GM18951 (cell line): ENCODE measurements around the gene ABI3BP.

Source experiments
- POLR2A ChIP-seq: IDR thresholded peaks from 4 replicates; pipeline ENCODE4 v1.6.1; 2011; ENCODE audit warnings: mild to moderate bottlenecking; ENCODE audit not compliant: insufficient read length, insufficient read depth; ENCODE audit errors: extremely low read depth
- in situ Hi-C: fragments of 300-500 bp; cut with MboI; formaldehyde crosslinking; loops from one replicate; pipeline ENCODE4 v1.12.0; 2022; ENCODE audit warnings: low sequenced_read_pairs, mixed read lengths, inconsistent platforms; ENCODE audit not compliant: unreplicated experiment

The ABI3BP gene

GRCh38 chr3:100911956-100912355 is 81.3 kb downstream of the ABI3BP start:
- TF ChIP-seq POLR2A = no peak
- in situ Hi-C loops = no loop called here

- TF ChIP-seq POLR2A = no peak
- in situ Hi-C loops = no loop called here
Measured at GRCh38 chr3:100910986-100911385, 82.2 kb downstream of the ABI3BP start.

DNA sequence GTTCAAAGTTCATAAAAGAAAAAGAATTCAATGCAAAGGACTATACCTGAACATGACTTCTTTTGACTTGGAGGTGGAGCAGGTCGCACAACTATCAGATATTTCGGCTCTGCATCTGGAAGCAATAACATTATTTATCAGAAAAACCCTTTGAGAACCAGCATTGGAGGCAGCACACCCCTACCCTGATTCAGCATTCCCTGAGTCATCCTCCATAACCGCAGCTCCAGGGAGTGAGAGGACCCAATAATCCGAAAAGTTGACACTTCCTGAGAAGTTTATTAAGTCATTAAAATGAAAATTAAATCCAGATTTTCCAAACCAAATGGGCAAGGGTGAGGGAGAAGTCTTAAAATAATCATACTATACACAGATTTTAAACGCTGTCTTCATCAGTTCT is 90.6 kb downstream of the ABI3BP start:
- in situ Hi-C loops = no loop called here

GRCh38 chr3:100900671-100901335 is 92.4 kb downstream of the ABI3BP start:
- no peak for TF ChIP-seq POLR2A
- in situ Hi-C loops = no loop called here

More for the DNA sequence above, 90.6 kb downstream of the ABI3BP start:
- TF ChIP-seq POLR2A = no peak

DNA sequence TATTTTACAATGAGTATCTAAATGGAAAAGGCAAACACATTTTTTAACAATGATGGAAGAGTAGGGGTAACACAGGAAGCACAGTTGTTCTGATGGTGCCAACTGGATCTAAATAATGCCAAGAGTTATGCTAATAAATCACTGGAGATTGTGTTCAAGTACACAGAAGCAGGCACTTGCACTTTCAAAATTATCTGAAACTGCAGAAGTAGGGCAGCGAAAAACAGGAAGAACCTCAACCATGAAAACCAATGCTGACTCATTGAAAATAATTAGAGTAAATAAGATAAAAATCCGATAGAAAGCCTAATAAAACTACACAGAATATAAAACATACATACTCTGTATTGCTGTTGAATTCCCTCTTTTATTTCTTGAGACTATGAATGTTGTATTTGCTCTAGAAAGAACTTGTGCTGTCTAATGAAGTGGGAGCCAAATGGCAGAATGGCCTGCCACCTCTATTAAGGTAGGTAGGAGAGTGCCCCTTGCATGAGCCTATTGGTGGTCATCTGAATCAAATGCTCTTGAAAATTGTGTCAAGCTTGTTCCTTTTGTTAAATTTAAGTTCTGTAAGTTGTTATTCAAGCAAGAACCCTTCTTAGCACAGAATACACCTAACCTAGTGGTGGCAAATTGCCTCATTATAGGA is 93.7 kb downstream of the ABI3BP start:
- in situ Hi-C loops = no loop called here
- no peak for TF ChIP-seq POLR2A

DNA sequence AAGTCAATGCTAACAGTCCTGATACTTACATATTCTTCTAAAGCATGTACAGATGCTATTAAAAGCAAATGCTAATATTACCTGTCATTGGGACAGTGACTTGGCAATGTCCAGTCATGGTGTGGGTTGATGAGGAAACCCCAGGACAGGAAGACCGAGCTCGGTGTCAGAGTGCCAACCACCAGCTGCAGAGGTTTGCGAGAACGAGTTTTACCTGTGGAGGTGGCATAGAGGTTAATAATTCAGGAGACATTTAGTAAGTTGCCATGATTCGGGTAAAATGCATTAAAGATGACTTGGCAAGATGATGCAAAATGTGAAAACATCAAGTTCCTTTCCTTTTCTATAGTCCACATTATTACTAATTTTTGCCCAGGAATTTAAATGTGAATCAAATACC is 94.5 kb downstream of the ABI3BP start:
- in situ Hi-C loops = no loop called here
- no peak for TF ChIP-seq POLR2A

DNA sequence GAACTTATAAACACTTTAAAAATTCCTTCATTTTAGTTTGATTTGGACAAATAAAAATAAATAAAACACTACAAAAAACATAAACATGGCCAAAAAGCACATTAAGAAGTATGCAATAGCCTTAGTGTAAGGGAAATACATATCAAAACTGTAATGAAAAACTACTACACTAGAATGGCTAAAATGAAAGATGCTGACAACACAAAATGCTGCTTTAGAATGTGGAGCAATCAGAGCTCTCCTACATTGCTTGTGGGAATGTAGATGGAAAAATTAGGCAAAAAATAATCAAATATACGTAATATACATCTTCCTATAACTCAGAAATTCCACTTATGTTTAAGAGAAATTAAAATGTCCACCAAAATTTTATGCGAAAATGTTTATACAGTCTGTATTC is 96.2 kb downstream of the ABI3BP start:
- in situ Hi-C loops = no loop called here
- TF ChIP-seq POLR2A = no peak

DNA sequence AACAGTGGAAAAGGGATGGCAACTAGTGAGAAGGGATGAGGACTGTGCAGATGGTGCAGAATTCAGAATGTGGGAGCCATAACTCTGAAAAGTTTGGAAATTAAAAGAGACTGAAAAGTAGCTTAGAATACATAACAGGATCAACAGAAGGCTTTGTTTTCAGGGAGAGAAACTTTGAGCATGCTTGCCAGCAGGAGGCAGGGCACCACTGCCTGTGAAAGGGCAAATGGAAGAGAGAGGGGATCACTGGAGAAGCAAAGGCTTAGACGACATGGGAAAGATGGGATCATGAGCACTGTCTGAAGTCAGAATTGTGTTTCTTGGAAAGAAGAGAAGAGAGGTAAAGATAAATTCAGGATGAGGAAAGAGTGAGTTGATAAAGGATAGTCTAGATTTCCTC is 99.6 kb downstream of the ABI3BP start:
- TF ChIP-seq POLR2A = no peak
- in situ Hi-C loops = no loop called here

DNA sequence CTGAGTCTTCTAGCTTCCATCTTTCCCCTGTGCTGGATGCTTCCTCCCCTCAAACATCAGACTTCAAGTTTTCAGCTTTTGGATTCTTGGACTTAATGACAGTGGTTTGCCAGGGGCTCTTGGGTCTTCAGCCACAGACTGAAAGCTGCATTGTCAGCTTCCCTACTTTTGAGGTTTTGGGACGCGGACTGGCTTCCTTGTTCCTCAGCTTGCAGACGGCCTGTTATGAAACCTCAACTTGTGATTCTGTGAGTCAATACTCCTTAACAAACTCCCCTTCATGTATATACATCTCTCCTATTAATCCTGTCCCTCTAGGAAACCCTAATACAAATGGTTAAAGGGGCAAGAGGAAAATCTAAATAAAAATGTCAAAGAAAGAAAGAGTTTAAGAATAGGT is 100.1 kb downstream of the ABI3BP start:
- in situ Hi-C loops = no loop called here
- TF ChIP-seq POLR2A = no peak

DNA sequence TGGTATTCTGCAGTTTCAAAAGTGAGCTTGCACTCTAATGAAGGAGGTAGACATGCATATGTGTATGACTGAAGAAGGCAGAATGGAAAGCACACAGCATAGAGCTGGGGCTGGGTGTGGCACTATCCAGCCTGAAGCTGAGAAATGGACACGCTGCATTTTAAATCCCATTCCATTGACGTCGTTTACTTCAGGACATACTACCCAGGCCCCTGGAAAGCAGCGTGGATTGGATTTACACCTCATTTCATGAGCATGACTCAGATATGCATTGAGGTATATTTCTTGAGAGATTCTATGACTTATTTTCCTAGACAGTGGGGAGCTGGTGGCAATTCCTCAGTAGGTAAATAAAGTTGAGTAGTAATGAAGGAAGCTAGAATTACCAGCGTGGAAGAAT is 101.4 kb downstream of the ABI3BP start:
- no peak for TF ChIP-seq POLR2A
- in situ Hi-C loops = no loop called here

GRCh38 chr3:100891033-100891432 is 102.2 kb downstream of the ABI3BP start:
- in situ Hi-C loops = no loop called here
- TF ChIP-seq POLR2A = no peak

DNA sequence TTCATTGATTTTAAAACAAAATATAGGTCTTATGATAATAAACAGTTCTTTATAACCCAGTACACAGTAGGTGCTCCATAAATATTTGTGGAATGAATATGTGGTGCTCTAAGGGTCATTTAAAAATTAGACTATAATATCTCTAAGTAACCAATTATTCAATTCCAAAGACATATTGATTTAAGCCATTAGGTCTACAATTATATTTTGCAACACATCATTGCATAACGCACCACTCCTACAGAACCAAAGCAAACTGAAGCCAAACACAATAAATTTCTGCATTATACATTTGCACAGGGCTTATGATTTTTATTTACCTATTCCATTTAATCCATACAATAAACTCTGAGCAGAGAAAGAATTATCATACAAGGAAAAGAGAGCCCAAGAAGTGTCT is 104.3 kb downstream of the ABI3BP start:
- no peak for TF ChIP-seq POLR2A
- in situ Hi-C loops = no loop called here

- in situ Hi-C loops = no loop called here
- no peak for TF ChIP-seq POLR2A
Measured at GRCh38 chr3:100882571-100882984, 110.6 kb downstream of the ABI3BP start.

DNA sequence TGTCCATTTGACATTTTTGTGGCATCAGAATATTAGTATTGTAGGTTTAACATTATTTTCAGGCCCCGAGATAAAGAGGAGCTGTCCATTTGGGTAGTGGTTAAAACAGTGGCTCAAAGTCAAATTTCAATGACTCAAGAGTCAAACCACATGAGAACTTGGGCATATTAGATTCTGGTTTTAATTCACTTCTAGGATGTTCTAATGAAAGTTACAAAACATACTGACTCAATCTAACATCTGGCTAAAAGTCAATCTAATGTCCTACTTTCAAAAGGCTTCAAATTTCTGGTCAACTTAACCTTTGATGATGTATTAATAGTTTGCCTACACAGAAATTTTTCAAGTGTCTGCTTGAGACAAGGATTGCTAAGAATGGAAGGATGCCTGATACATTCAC is 112.4 kb downstream of the ABI3BP start:
- TF ChIP-seq POLR2A = no peak
- in situ Hi-C loops = no loop called here
